Fibroblast of mammary gland (primary cell): ENCODE measurements around the gene DAPK1.

ENCODE experiments used
- DNase-seq: peaks from one replicate; pipeline ENCODE4 v3.0.0-alpha.2; 2010; ENCODE audit warnings: low read depth
- H3K4me3 ChIP-seq: 2 replicates; pipeline ENCODE4 v1.5.1; 2011; ENCODE audit warnings: low read depth, mild to moderate bottlenecking, low read length, moderate library complexity; ENCODE audit not compliant: control insufficient read depth
- CTCF ChIP-seq: conservative IDR thresholded peaks from 2 replicates; pipeline ENCODE4 v1.5.1; 2011; ENCODE audit warnings: low read depth, low read length, inconsistent platforms; ENCODE audit not compliant: control insufficient read depth, insufficient read depth

DAPK1 gene

GRCh38 chr9:87710443-87710842 lies 212.8 kb downstream of the DAPK1 start:
- no peak overlapping the region for H3K4me3 ChIP-seq
- TF ChIP-seq CTCF: no peak
- no peak for DNase-seq

- DNase-seq: peak; percentile 97
- H3K4me3 ChIP-seq: no peak overlapping the region
- TF ChIP-seq CTCF: no peak
Observed at GRCh38 chr9:87711857-87712800, 214.5 kb downstream of the DAPK1 start.

GRCh38 chr9:87712801-87713277 lies 215.2 kb downstream of the DAPK1 start:
- H3K4me3 ChIP-seq: no peak overlapping the region
- no peak for TF ChIP-seq CTCF
- no peak for DNase-seq

GRCh38 chr9:87713278-87713987 lies 215.8 kb downstream of the DAPK1 start:
- peak; percentile 14 for TF ChIP-seq CTCF
- no peak overlapping the region for H3K4me3 ChIP-seq
- peak; percentile 100 for DNase-seq

- no peak for TF ChIP-seq CTCF
- no peak overlapping the region for H3K4me3 ChIP-seq
- DNase-seq: no peak
Observed at GRCh38 chr9:87713988-87714330, 216.3 kb downstream of the DAPK1 start.

GRCh38 chr9:87714819-87715218 lies 217.2 kb downstream of the DAPK1 start:
- TF ChIP-seq CTCF: no peak
- peak; percentile 96 for DNase-seq
- H3K4me3 ChIP-seq: no peak overlapping the region
